Measurements from ENCODE around the gene FAM222A. TPM values are rescaled to one million over a fixed set of nuclear protein-coding genes. Genes with fewer than 3 reads are reported as not detected.

FAM222A gene
- total and polyA plus RNA-seq, 2 of the 8 experiments (the other 6 are each of a cell fraction or from before 2014, with no cell fraction given): 0.94 to 1.1 TPM

GRCh38 chr12:109740694-109741245 is 27.1 kb downstream of the FAM222A start (continued):
- no peak for TF ChIP-seq CHD7 (IDR thresholded peaks at IDR 0.05; ENCODE audit: insufficient replicate concordance, low read length)
- TF ChIP-seq KDM1A (IDR thresholded peaks at IDR 0.05; ENCODE audit: borderline replicate concordance, low read length): no peak
- TF ChIP-seq BRCA1 (IDR thresholded peaks at IDR 0.05; ENCODE audit: low read depth, low read length): no peak
- no peak for TF ChIP-seq TAF7 (optimal IDR thresholded peaks at IDR 0.05; ENCODE audit: borderline replicate concordance, low read depth, low read length)
- no peak for TF ChIP-seq BACH1 (IDR thresholded peaks at IDR 0.05; ENCODE audit: low read length)
- TF ChIP-seq ASH2L (IDR thresholded peaks at IDR 0.05; ENCODE audit: low read length): no peak
- TF ChIP-seq CHD2 (IDR thresholded peaks at IDR 0.05; ENCODE audit: low read length): no peak
- TF ChIP-seq SUZ12 (IDR thresholded peaks at IDR 0.05; ENCODE audit: low read length): no peak
- no peak for TF ChIP-seq SIX5 (IDR thresholded peaks at IDR 0.05; ENCODE audit: low read depth, low read length)
- TF ChIP-seq MAX (IDR thresholded peaks at IDR 0.05): no peak
- no peak for TF ChIP-seq KDM5A (IDR thresholded peaks at IDR 0.05; ENCODE audit: low read length)
